ENCODE results near the gene KIR2DL1.
"Not testable (repeated sequence)": the region's sequence is repeated elsewhere in the genome, so short reads cannot be mapped to it uniquely, and the experiment has no call there.

KIR2DL1 gene

DNA sequence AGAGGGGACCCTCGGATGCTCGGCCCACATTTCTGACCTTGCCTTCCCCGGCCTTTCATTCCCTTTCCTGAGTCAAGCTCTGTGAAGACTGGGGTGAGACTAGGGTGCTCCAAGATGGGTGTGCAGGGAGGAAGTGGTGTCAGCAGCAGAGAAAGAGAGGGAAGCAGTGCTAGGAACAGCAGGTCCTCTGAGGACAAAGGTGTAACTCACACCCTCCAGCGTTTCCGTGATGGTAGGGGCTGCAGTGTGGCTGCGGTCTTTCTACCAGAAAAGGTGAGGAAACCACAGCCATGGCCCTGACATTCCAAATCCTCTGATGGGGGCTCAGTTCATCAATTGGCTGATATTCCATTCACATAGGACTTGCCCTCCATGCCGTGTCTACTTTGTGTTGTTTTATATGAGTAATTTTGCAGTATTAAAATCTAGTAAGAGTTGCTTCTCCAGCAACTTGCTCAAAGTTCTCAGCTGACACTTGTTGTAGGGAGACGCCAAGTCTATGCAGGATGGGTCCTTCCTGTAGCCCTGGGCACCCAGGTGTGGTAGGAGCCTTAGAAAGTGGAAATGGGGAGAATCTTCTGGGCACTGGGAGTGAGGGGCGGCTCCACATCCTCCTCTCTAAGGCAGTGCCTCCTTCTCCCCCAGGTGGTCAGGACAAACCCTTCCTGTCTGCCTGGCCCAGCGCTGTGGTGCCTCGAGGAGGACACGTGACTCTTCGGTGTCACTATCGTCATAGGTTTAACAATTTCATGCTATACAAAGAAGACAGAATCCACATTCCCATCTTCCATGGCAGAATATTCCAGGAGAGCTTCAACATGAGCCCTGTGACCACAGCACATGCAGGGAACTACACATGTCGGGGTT lies 48.3 kb downstream of the KIR2DL1 start:
- no peak for DNase-seq (ENCODE audit: low read depth, low spot score)

DNA sequence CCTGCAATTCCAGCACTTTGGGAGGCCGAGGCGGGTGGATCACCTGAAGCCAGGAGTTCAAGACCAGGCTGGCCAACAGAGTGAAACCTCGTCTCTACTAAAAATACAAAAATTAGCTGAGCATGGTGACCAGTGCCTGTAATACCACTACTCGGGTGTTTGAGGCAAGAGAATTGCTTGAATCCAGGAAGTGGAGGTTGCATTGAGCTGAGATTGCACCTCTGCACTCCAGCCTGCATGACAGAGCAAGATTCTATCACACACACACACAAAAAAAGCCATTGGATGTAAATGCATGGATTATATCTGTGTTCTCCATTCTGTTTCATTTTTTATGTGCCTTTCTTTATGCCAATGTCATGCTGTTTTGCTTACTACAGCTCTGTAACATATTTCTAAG lies 54.8 kb downstream of the KIR2DL1 start:
- DNase-seq (ENCODE audit: low read depth, low spot score), result not testable (repeated sequence)

DNA sequence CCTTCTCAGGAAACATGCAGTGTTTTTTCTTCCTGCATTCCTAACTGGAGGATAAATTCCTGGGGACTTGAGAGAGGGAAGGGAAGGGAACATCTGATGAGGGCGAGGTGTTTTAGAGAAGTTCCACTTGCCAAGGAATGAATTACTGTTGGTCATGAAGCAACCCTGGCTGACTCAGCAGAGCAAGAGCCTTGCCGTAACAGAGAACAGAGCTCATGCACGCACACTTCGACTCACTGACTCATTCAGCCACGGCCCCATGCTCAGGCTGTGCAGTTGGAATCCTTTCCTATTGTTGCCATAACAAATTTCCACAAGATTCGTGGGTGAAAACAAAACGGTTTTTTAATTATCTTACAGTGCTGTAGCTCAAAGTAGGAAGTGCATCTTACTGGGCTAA lies 55.7 kb downstream of the KIR2DL1 start:
- not testable (repeated sequence) for DNase-seq (ENCODE audit: low read depth, low spot score)

DNA sequence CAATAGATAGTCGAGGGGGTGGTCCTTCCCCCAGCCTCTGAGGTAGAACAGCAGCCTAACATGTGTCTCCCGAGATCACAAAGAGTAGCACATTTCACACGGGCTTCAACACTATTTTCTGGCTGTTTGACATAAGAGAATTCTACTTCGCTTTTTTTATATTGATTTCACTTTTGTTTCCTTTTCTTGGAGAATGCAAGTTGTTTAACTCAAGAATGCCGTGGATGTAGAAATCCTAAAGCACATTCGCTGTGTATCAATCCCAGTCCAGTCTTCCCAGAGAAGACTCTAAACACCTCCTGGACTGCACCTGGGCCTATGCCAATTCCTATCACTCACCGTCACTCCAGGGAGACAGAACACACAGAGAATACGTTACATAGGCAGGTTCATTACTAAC lies 58.5 kb downstream of the KIR2DL1 start:
- not testable (repeated sequence) for DNase-seq (ENCODE audit: low read depth, low spot score)

DNA sequence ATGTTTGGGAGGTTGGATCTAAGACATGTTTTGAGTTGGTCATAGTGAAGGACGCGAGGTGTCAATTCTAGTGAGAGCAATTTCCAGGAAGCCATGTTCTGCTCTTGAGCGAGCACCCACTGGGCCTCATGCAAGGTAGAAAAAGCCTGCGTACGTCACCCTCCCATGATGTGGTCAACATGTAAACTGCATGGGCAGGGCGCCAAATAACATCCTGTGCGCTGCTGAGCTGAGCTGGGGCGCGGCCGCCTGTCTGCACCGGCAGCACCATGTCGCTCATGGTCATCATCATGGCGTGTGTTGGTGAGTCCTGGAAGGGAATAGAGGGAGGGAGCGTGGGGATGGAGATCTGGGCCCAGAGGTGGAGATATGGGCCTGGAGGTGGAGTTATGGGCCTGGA lies 62.9 kb downstream of the KIR2DL1 start, which contains the start of gene KIR2DS4:
KIR2DS4 (plus strand) TSS at position 181 of the 400 bp plus-strand sequence.
- DNase-seq (ENCODE audit: low read depth, low spot score), result not testable (repeated sequence)

All from iPS DF 19.7 (cell line).